Neural crest cell (in vitro differentiated cells): ENCODE results near the gene GMIP. TPM values are rescaled to one million over a fixed set of nuclear protein-coding genes. Genes with fewer than 3 reads are reported as not detected.
"Not testable (repeated sequence)": the region's sequence is repeated elsewhere in the genome, so short reads cannot be mapped to it uniquely, and the experiment has no call there.

Source experiments
- DNase-seq: peaks from one replicate; pipeline ENCODE4 v3.0.0; 2021; ENCODE audit warnings: low read depth, mixed read lengths, low spot score
- H3K27ac Mint-ChIP-seq: one replicate; pipeline ENCODE4 v1.8.0; 2021; ENCODE audit warnings: mild to moderate bottlenecking, mixed read lengths; ENCODE audit not compliant: unreplicated experiment
- H3K27me3 Mint-ChIP-seq: 2 replicates; pipeline ENCODE4 v1.8.0; 2021; ENCODE audit warnings: low read depth, mild to moderate bottlenecking, mixed read lengths
- H3K36me3 Mint-ChIP-seq: 2 replicates; pipeline ENCODE4 v1.8.0; 2021; ENCODE audit warnings: low read depth, mild to moderate bottlenecking, mixed read lengths
- H3K4me1 Mint-ChIP-seq: 2 replicates; pipeline ENCODE4 v1.8.0; 2021; ENCODE audit warnings: mixed read lengths
- H3K4me3 Mint-ChIP-seq: one replicate; pipeline ENCODE4 v1.8.0; 2021; ENCODE audit warnings: mild to moderate bottlenecking, mixed read lengths
- H3K9me3 Mint-ChIP-seq: 2 replicates; pipeline ENCODE4 v1.8.0; 2021; ENCODE audit warnings: mixed read lengths
- total RNA-seq: library from RNA; stranded (reverse); gene quantifications from 2 replicates; pipeline ENCODE4 v1.2.1, GENCODE V29; 2021
- TF ChIP-seq, protein P1 (sequence below): fragments of 200-600 bp; sonication (generic); conservative IDR thresholded peaks from 2 replicates; pipeline ENCODE4 v1.5.0; 2021; ENCODE audit warnings: antibody characterized with exemption, mild to moderate bottlenecking

The GMIP gene
- total RNA-seq, 1 donor from 2014 or later = 25.1 TPM

DNA sequence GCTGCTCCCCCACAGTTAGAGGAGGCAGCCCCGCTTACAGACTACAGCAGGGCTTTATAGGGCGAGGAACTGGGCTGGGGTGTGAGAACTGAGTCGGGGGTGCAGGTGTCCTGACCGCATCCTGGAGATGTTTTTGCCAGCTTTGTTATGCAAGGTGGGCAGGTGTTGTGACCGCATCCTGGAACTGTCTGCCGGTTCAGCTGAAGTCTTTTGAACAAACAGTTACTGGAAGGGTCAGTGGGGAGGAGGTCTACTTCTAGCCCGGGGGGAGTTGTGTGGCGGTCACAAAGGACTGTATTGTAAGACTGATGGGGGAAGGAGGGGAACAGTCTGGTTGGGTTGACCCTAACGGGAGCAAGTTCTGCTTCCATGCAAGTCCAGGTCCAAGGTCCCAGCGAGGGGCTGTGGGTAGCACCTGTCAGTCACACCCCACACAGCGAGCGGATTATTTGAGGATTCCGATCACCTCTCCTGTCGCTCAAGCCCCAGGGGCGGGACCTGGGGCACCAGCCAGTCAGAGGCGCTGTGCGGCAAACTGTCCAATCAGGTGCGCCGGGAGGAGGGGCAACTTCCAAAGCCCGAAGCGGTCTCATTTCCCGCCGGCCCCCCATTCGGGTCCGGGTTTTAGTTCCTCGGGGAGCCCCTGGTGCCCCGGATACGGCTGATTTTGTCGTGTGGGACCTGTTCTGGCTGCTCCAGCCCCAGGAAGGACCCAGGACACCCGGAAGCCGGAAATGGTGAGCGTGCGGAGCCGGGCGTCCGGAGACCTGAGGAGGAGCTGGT lies 25.0 kb upstream of the GMIP start, which contains the start of gene ZNF101:
Gene ZNF101, plus strand, starts transcription at position 610 of the 783 bp plus-strand sequence. Its CDS starts 125 bp downstream, at position 735.
- DNase-seq = peak; percentile 85
- Mint-ChIP-seq H3K9me3 (peaks cover 2% of the 10 kb centered on the region), H3K36me3 (peaks cover 10% of the 10 kb centered on the region), H3K27me3 (peaks cover 13% of the 10 kb centered on the region), H3K27ac (peak within 1 kb of the TSS; percentile 96), H3K4me3 (peak within 1 kb of the TSS; percentile 98), H3K4me1 (peaks cover 17% of the 10 kb centered on the region)
- TF ChIP-seq, protein P1, sequence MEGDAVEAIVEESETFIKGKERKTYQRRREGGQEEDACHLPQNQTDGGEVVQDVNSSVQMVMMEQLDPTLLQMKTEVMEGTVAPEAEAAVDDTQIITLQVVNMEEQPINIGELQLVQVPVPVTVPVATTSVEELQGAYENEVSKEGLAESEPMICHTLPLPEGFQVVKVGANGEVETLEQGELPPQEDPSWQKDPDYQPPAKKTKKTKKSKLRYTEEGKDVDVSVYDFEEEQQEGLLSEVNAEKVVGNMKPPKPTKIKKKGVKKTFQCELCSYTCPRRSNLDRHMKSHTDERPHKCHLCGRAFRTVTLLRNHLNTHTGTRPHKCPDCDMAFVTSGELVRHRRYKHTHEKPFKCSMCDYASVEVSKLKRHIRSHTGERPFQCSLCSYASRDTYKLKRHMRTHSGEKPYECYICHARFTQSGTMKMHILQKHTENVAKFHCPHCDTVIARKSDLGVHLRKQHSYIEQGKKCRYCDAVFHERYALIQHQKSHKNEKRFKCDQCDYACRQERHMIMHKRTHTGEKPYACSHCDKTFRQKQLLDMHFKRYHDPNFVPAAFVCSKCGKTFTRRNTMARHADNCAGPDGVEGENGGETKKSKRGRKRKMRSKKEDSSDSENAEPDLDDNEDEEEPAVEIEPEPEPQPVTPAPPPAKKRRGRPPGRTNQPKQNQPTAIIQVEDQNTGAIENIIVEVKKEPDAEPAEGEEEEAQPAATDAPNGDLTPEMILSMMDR = no peak

DNA sequence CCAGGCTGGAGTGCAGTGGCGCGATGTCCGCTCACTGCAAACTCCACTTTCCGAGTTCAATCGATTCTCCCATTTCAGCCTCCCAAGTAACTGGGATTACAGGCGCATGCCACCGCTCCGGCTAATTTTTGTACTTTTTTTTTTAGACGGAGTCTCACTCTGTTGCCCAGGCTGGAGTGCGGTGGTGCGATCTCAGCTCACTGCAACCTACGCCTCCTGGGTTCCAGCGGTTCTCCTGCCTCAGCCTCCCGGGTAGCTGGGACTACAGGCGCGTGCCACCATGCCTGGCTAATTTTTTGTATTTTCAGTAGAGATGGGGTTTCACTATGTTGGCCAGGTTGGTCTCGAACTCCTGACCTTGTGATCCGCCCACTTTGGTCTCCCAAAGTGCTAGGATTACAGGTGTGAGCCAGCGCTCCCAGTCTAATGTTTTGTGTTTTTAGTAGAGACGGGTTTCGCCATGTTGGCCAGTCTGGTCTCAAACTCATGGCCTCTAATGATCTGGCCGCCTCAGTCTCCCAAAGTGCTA lies 22.0 kb upstream of the GMIP start:
- not testable (repeated sequence) for DNase-seq, H3K36me3 Mint-ChIP-seq, H3K9me3 Mint-ChIP-seq, H3K27ac Mint-ChIP-seq
- H3K4me1 Mint-ChIP-seq = peaks cover 37% of the 10 kb centered on the region
- peak overlapping the region; percentile 41 for H3K4me3 Mint-ChIP-seq
- H3K27me3 Mint-ChIP-seq = peaks cover 11% of the 10 kb centered on the region

DNA sequence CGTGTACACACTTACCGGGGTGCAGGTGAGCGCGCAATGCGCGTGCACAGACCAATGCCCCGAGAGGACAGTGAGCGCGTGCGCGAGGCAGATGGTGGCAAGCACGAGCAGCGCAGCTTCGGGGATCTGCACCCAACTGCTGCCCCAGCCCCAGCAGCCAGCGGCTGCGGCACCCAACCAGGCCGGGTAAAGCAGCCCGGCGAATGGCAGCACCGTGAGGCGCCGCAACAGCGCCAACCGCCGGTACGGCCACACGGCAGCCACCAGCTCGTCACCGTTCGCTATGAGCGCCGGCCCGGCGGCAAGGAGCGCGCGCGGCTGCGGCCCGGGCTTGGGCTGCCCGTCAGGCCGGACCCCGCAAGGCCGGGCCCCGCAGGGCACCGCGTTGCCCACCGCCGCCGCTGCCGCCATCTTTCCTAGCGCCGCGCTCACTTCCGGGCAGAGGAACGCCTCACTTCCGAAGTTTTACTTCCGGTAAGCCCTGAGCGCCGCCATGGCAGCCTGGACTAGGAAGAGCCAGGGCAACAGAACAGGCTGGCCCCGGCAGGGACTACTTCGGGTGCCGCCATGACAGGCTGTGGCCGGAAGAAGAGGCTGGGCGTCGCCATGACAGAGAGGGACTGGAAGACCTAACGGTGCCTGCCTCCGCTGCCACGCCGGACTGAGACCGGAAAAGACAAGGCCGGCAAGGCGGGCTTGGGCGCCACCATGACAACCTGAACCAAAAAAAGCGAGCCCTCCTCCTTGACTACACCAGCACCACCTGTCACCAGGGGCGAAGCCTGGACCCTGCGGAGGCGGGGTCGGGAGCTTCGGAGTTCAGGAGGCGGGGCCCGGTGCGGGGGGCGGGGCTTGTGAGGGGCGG lies 20.0 kb upstream of the GMIP start, which contains the start of gene ATP13A1:
Gene ATP13A1, minus strand, starts transcription at position 421 of the 865 bp plus-strand sequence. Its CDS starts 10 bp downstream, at position 411.
- H3K27me3 Mint-ChIP-seq = peaks cover 4% of the 10 kb centered on the region
- H3K9me3 Mint-ChIP-seq = peaks cover 2% of the 10 kb centered on the region
- H3K27ac Mint-ChIP-seq = peak within 1 kb of the TSS; percentile 98
- peaks cover 29% of the 10 kb centered on the region for H3K4me1 Mint-ChIP-seq
- peak; percentile 87 for DNase-seq
- peaks cover 4% of the 10 kb centered on the region for H3K36me3 Mint-ChIP-seq
- TF ChIP-seq, protein P1 = peak; percentile 40
- H3K4me3 Mint-ChIP-seq = peak within 1 kb of the TSS; percentile 98

DNA sequence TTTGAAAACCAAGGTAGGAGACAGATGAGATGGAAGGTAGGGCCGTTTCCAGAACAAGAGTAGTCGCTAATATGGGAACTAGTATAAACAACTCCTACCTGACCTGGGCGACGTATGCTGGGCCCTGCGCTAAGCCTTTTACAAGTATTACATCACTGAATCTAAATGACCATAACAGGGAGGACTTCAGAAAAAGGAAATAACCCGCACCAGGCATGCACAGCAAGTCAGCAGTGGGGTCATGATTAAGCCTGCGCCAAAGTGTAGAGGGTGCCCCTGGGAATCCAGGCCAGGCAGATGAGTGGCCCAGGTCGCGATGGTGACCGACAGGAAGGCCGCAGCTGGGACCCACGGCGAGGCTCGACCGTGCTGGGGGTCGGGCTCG lies 19.4 kb upstream of the GMIP start:
- Mint-ChIP-seq H3K4me1 (peaks cover 23% of the 10 kb centered on the region), H3K9me3 (no peaks in the 10 kb centered on the region), H3K27me3 (no peaks in the 10 kb centered on the region), H3K36me3 (peaks cover 3% of the 10 kb centered on the region), H3K27ac (peak overlapping the region; percentile 78), H3K4me3 (peak overlapping the region; percentile 90)
- DNase-seq = no peak
- TF ChIP-seq, protein P1 = no peak

DNA sequence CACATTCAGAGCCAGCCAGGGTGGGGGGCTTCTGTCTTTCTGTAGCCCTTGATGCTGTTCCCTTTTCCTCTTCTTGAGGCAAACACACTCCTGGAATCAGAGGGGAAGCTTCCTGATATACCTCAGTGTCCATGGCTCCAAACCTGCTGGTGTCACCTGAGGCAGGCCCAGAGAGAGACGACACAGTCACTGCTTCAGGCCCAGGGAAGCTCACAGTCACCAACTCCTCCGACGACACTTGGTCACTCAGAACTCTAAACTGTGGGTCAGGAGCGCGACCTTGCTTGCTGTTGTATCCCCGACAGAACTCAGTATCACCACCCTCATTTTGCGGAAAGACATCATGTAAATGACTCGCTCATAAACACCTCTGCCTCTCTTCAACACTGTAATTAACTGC lies 18.9 kb upstream of the GMIP start:
- peak overlapping the region; percentile 90 for H3K4me3 Mint-ChIP-seq
- DNase-seq = no peak
- TF ChIP-seq, protein P1 = no peak
- H3K36me3 Mint-ChIP-seq = peaks cover 3% of the 10 kb centered on the region
- H3K9me3 Mint-ChIP-seq = no peaks in the 10 kb centered on the region
- no peaks in the 10 kb centered on the region for H3K27me3 Mint-ChIP-seq
- H3K4me1 Mint-ChIP-seq = peaks cover 23% of the 10 kb centered on the region
- no peak overlapping the region for H3K27ac Mint-ChIP-seq
